GM21723 (cell line): ENCODE data around the gene RBM5.

Experiments used
- ATAC-seq: cut with Tn5 transposase; IDR thresholded peaks from one replicate; pipeline ENCODE4 v1.9.1; 2021; ENCODE audit warnings: mild to moderate bottlenecking, moderate library complexity; ENCODE audit not compliant: unreplicated experiment

The RBM5 gene

GRCh38 chr3:50138266-50139200 is 49.8 kb downstream of the RBM5 start:
- ATAC-seq, result no peak

- no peak for ATAC-seq
These were observed 50.6 kb downstream of the RBM5 start for GRCh38 chr3:50139308-50139707.

GRCh38 chr3:50139718-50140423 is 51.2 kb downstream of the RBM5 start:
- no peak for ATAC-seq

GRCh38 chr3:50140990-50141389 is 52.3 kb downstream of the RBM5 start:
- ATAC-seq, result no peak

- ATAC-seq, result no peak
These were observed 57.7 kb downstream of the RBM5 start for GRCh38 chr3:50146316-50146901.

- no peak for ATAC-seq
These were observed 58.3 kb downstream of the RBM5 start for GRCh38 chr3:50147016-50147415.

GRCh38 chr3:50147447-50147846 is 58.7 kb downstream of the RBM5 start:
- ATAC-seq, result no peak

GRCh38 chr3:50147861-50148260 is 59.1 kb downstream of the RBM5 start:
- no peak for ATAC-seq

- no peak for ATAC-seq
These were observed 61.7 kb downstream of the RBM5 start for GRCh38 chr3:50150404-50150750.

GRCh38 chr3:50150863-50151686 is 62.4 kb downstream of the RBM5 start:
- ATAC-seq, result no peak

- ATAC-seq, result no peak
These were observed 63.0 kb downstream of the RBM5 start for GRCh38 chr3:50151728-50152127.

GRCh38 chr3:50153782-50154475 is 65.2 kb downstream of the RBM5 start:
- ATAC-seq, result no peak

GRCh38 chr3:50154476-50154839 is 65.7 kb downstream of the RBM5 start:
- ATAC-seq, result peak; percentile 32

- peak; percentile 61 for ATAC-seq
These were observed 66.2 kb downstream of the RBM5 start, which contains the start of gene SEMA3F for GRCh38 chr3:50154840-50155490. SEMA3F (plus strand) TSS chr3:50155324; CDS start chr3:50159623, 4,299 bp downstream.

- ATAC-seq, result no peak
These were observed 66.8 kb downstream of the RBM5 start for GRCh38 chr3:50155491-50155878.

- ATAC-seq, result no peak
These were observed 67.2 kb downstream of the RBM5 start for GRCh38 chr3:50155891-50156290.

GRCh38 chr3:50156549-50157493 is 68.1 kb downstream of the RBM5 start:
- no peak for ATAC-seq

GRCh38 chr3:50157827-50158529 is 69.3 kb downstream of the RBM5 start:
- no peak for ATAC-seq
